GM19043 (cell line): ENCODE data around the gene ANKMY1.
A peak's percentile ranks its signal among the peaks of the same experiment; 100 is the strongest.

Source experiments
- ATAC-seq: cut with Tn5 transposase; IDR thresholded peaks from one replicate; pipeline ENCODE4 v1.9.1; 2021; ENCODE audit warnings: low read depth; ENCODE audit not compliant: unreplicated experiment

ANKMY1 gene

GRCh38 chr2:240595381-240596079, 37.7 kb upstream of the ANKMY1 start:
- no peak for ATAC-seq

GRCh38 chr2:240594511-240595380, 37.0 kb upstream of the ANKMY1 start:
- ATAC-seq: no peak

- ATAC-seq: no peak
Measured at GRCh38 chr2:240593703-240594451, 36.1 kb upstream of the ANKMY1 start.

GRCh38 chr2:240593026-240593702, 35.4 kb upstream of the ANKMY1 start:
- no peak for ATAC-seq

- no peak for ATAC-seq
Measured at GRCh38 chr2:240591784-240592183, 34.0 kb upstream of the ANKMY1 start.

- ATAC-seq: no peak
Measured at GRCh38 chr2:240591226-240591625, 33.4 kb upstream of the ANKMY1 start.

- ATAC-seq: no peak
Measured at GRCh38 chr2:240590681-240591111, 32.9 kb upstream of the ANKMY1 start.

- no peak for ATAC-seq
Measured at GRCh38 chr2:240589850-240590525, 32.2 kb upstream of the ANKMY1 start.

- ATAC-seq: no peak
Measured at GRCh38 chr2:240589375-240589774, 31.6 kb upstream of the ANKMY1 start.

GRCh38 chr2:240588669-240589068, 30.9 kb upstream of the ANKMY1 start:
- no peak for ATAC-seq

- ATAC-seq: no peak
Measured at GRCh38 chr2:240588006-240588655, 30.3 kb upstream of the ANKMY1 start.

GRCh38 chr2:240586919-240587800, 29.4 kb upstream of the ANKMY1 start:
- no peak for ATAC-seq

GRCh38 chr2:240586198-240586918, 28.6 kb upstream of the ANKMY1 start, which contains the start of gene CAPN10:
Gene CAPN10, plus strand, starts transcription at chr2:240586734. Its CDS starts 178 bp downstream, at chr2:240586912.
- peak; percentile 44 for ATAC-seq

GRCh38 chr2:240585681-240586197, 28.0 kb upstream of the ANKMY1 start:
- no peak for ATAC-seq

GRCh38 chr2:240585101-240585500, 27.3 kb upstream of the ANKMY1 start:
- ATAC-seq: peak; percentile 37

GRCh38 chr2:240584486-240585031, 26.8 kb upstream of the ANKMY1 start:
- peak; percentile 60 for ATAC-seq

- ATAC-seq: no peak
Measured at GRCh38 chr2:240583774-240584173, 26.0 kb upstream of the ANKMY1 start.
